ENCODE data around the gene C9orf85.
"Not testable (repeated sequence)": the region's sequence is repeated elsewhere in the genome, so short reads cannot be mapped to it uniquely, and the experiment has no call there.

C9orf85 gene

DNA sequence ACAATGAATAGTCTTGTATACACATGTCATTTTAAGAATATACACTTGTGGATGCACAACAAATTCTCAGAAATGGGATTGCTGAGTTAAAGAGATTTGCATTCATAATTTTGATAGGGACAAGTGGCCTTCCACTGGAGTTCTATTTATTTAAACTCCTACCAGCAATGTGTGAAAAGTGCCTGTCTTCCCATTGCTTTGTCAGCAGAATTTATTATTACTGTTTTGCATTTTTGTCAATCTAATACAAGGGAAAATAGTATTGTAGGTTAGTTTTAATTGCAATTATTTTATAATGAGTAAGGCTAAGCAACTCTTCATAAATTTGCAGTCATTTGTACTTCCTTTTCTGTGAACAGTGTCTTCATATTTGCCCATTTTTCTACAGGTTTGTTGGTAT lies 94.0 kb downstream of the C9orf85 start:
- DNase-seq (ENCODE audit: low read depth, low spot score) = no peak
- CTCF ChIA-PET = no interaction called here
- POLR2A ChIA-PET = no interaction called here

DNA sequence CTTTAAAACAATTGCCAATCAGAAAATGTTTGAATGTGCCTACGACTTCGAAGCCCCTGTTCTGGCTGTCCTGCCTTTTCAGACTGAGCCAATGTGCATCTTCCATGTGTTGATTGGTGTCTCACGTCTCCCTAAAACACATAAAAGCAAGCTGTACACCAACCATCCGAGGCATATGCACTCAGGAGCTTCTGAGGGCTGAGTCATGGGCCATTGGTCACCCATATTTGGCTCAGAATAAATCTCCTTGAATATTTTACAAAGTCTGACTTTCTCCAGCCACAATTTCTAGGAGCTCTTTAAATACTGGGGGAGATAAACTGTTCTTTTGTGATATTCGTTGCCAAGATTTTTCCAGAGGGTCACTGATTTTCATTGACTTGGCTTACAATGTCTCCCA lies 95.1 kb downstream of the C9orf85 start:
- ChIA-PET POLR2A (no interaction called here), CTCF (interaction anchor here (0.9 to 1.2 kb wide), 2 partner anchors 18 to 19 kb away, joined by 5 to 6 read pairs; no protein-coding TSS in a partner anchor)
- no peak for DNase-seq (ENCODE audit: low read depth, low spot score)
- TF ChIP-seq, protein P1, sequence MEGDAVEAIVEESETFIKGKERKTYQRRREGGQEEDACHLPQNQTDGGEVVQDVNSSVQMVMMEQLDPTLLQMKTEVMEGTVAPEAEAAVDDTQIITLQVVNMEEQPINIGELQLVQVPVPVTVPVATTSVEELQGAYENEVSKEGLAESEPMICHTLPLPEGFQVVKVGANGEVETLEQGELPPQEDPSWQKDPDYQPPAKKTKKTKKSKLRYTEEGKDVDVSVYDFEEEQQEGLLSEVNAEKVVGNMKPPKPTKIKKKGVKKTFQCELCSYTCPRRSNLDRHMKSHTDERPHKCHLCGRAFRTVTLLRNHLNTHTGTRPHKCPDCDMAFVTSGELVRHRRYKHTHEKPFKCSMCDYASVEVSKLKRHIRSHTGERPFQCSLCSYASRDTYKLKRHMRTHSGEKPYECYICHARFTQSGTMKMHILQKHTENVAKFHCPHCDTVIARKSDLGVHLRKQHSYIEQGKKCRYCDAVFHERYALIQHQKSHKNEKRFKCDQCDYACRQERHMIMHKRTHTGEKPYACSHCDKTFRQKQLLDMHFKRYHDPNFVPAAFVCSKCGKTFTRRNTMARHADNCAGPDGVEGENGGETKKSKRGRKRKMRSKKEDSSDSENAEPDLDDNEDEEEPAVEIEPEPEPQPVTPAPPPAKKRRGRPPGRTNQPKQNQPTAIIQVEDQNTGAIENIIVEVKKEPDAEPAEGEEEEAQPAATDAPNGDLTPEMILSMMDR (IDR thresholded peaks at IDR 0.05; ENCODE audit: insufficient read depth, low read length, missing control alignments) = no peak
- no peak overlapping the region for H3K4me3 ChIP-seq (ENCODE audit: low read depth, low read length)

More for the DNA sequence above, 94.0 kb downstream of the C9orf85 start:
- no peak overlapping the region for H3K4me3 ChIP-seq (ENCODE audit: low read depth, low read length)
- TF ChIP-seq, protein P1 (IDR thresholded peaks at IDR 0.05; ENCODE audit: insufficient read depth, low read length, missing control alignments) = no peak

DNA sequence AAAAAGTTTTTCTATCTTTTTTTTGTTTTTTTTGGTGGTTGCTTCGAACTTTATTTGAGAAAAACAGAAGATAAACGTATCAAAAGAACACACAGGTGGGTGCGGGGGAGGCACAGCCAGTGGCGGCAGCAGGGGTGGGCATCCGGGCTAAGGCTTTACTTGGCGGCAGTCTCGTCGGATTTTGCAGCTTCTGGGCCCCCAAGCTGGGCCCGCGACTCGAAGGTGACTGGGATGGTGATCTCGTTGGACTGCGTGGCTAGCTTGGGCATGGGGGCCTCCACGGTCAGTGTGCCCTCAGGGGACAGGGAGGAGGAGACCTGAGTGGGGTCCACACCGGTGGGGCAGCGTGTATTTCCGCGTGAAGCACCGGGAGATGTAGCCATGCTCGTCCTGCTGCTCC lies 96.3 kb downstream of the C9orf85 start:
- H3K4me3 ChIP-seq (ENCODE audit: low read depth, low read length); DNase-seq (ENCODE audit: low read depth, low spot score); POLR2A ChIA-PET: not testable (repeated sequence)
- CTCF ChIA-PET = interaction anchor here (1.0 to 3.8 kb wide), 2 partner anchors 17 to 20 kb away, joined by 3 to 20 read pairs; no protein-coding TSS in a partner anchor

DNA sequence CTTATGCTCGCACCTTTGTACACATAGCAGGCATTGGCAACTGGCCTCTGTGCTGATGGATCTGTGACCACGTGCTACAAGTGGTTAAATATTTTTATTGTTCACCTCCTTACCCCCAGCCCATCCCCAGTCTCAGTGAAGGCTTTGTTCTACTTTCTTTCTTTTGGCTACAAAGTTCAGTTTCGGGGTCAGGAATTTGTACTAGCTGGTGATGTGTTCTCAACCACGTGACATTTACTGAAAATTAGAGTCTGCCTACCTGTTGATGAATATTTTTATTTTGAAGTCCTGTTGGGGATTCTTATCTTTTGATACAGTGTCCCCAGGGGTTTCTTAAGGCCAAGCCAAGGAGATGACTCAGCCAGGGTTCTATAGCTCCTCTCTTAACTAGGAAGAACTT lies 101.2 kb downstream of the C9orf85 start:
- CTCF ChIA-PET = interaction anchor here (0.6 to 0.8 kb wide), 2 partner anchors 15 to 206 kb away, joined by 3 read pairs; no protein-coding TSS in a partner anchor
- no peak overlapping the region for H3K4me3 ChIP-seq (ENCODE audit: low read depth, low read length)
- TF ChIP-seq, protein P1 (IDR thresholded peaks at IDR 0.05; ENCODE audit: insufficient read depth, low read length, missing control alignments) = no peak
- POLR2A ChIA-PET = no interaction called here
- no peak for DNase-seq (ENCODE audit: low read depth, low spot score)

DNA sequence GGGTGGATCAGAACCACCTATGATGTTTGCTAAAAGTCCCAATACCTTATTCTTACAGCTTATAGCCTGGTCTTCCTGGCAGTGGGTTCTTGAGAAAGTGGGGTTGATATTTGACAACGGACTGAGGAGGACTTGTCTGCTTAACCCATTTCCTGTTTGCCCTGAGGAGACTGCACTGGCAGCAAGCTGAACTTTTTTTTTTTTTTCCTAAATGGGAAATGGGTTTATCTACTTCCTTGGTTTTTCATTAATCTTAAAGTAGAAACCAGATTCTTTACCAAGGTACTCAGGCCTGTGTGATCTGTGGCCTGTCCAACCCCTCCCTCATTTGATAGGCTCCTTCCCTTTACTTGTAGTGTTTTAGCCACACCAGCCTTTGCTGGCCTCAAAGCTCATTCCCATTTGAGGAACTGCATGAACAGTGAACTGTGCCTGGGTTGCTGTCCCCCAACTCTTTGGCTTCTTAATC lies 101.9 kb downstream of the C9orf85 start:
- ChIA-PET POLR2A (no interaction called here), CTCF (interaction anchor here (0.6 to 1.4 kb wide), 3 partner anchors 12 to 207 kb away, joined by 3 to 6 read pairs (median 3); no protein-coding TSS in a partner anchor)
- TF ChIP-seq, protein P1 (IDR thresholded peaks at IDR 0.05; ENCODE audit: insufficient read depth, low read length, missing control alignments) = no peak
- DNase-seq (ENCODE audit: low read depth, low spot score) = no peak
- H3K4me3 ChIP-seq (ENCODE audit: low read depth, low read length) = no peak overlapping the region

DNA sequence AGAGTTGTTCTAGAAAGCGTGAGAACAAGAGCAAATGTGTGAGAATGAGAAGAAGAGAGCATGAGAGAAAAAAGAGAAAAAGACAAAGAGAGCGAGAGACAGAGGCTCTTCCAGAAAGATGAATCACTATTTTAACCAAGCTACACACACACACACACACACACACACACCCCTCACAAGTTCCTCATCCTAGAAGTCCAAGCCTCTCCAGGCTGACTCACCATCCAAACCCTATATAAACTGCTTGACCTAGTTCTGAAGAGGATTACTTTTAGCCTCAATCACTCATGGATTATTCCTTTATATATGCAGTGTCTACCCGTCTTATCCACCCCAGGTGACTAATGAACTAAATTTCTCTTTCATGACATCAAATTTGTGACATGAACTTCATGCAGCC lies 111.4 kb downstream of the C9orf85 start:
- POLR2A ChIA-PET = interaction anchor here (1.0 kb wide), 1 partner anchor 112 kb away, joined by 3 read pairs; the partner anchor contains the start of genes ABHD17B and C9orf85
- peak; percentile 88 for DNase-seq (ENCODE audit: low read depth, low spot score)
- TF ChIP-seq, protein P1 (IDR thresholded peaks at IDR 0.05; ENCODE audit: insufficient read depth, low read length, missing control alignments) = no peak

More for the DNA sequence above, 111.4 kb downstream of the C9orf85 start:
- H3K4me3 ChIP-seq (ENCODE audit: low read depth, low read length) = no peak overlapping the region
- CTCF ChIA-PET = interaction anchor here (1.0 to 6.4 kb wide), 7 partner anchors 17 to 219 kb away, joined by 3 to 101 read pairs (median 24); no protein-coding TSS in a partner anchor

Data from AG04449 (cell line).